ENCODE data around the gene LMO1. TPM values are rescaled to one million over a fixed set of nuclear protein-coding genes. Genes with fewer than 3 reads are reported as not detected.

LMO1 gene
- total RNA-seq, 1 donor from 2014 or later = 0.43 TPM

GRCh38 chr11:8230921-8231847 is 32.5 kb downstream of the LMO1 start:
- Mint-ChIP-seq H3K4me1 (ENCODE audit: low read depth) (no peaks in the 10 kb centered on the region), H3K27me3 (peaks cover 20% of the 10 kb centered on the region), H3K27ac (no peak overlapping the region), H3K36me3 (ENCODE audit: insufficient read depth) (no peaks in the 10 kb centered on the region), H3K9me3 (ENCODE audit: low read depth) (no peaks in the 10 kb centered on the region), H3K4me3 (ENCODE audit: low read depth) (no peak overlapping the region)
- no peak for TF ChIP-seq CTCF (IDR thresholded peaks at IDR 0.05; ENCODE audit: unreplicated experiment)
- no peak for DNase-seq (ENCODE audit: low spot score, unreplicated experiment)

DNA sequence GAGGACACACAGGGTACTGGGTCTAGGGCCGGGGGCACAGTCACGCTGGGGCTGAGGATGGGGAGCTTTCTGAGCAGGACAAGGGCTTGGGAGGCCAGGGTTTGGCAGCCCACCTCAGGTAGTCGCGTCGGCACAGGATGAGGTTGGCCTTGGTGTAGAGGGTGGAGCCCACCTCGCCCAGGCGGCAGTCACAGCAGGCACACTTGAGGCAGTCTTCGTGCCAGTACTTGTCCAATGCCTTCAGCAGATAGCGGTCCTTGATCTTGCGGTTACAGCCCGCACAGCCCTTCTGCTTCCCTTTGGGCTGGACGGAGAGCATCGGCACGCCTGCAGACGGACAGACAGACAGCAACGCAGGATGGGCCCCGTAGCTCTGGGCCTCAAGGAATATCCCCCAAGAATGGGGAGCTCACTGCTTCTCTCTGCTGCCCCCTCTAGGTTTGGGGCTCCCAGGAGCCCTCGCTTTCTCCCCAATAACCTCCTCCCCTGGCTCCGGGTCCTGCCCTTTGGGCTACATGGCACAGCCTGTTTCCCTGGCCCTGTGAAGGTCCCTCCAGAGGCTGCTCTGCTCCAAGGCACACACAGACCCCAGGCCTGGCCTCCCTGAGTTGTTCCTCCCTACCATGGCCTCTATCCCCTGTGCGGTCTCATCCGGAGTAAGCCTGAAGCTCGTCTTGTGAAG is 33.4 kb downstream of the LMO1 start:
- Mint-ChIP-seq H3K9me3 (ENCODE audit: low read depth) (no peaks in the 10 kb centered on the region), H3K27me3 (peaks cover 22% of the 10 kb centered on the region), H3K4me3 (ENCODE audit: low read depth) (no peak overlapping the region), H3K27ac (no peak overlapping the region), H3K36me3 (ENCODE audit: insufficient read depth) (no peaks in the 10 kb centered on the region), H3K4me1 (ENCODE audit: low read depth) (no peaks in the 10 kb centered on the region)
- DNase-seq (ENCODE audit: low spot score, unreplicated experiment) = no peak
- TF ChIP-seq CTCF (IDR thresholded peaks at IDR 0.05; ENCODE audit: unreplicated experiment) = no peak

DNA sequence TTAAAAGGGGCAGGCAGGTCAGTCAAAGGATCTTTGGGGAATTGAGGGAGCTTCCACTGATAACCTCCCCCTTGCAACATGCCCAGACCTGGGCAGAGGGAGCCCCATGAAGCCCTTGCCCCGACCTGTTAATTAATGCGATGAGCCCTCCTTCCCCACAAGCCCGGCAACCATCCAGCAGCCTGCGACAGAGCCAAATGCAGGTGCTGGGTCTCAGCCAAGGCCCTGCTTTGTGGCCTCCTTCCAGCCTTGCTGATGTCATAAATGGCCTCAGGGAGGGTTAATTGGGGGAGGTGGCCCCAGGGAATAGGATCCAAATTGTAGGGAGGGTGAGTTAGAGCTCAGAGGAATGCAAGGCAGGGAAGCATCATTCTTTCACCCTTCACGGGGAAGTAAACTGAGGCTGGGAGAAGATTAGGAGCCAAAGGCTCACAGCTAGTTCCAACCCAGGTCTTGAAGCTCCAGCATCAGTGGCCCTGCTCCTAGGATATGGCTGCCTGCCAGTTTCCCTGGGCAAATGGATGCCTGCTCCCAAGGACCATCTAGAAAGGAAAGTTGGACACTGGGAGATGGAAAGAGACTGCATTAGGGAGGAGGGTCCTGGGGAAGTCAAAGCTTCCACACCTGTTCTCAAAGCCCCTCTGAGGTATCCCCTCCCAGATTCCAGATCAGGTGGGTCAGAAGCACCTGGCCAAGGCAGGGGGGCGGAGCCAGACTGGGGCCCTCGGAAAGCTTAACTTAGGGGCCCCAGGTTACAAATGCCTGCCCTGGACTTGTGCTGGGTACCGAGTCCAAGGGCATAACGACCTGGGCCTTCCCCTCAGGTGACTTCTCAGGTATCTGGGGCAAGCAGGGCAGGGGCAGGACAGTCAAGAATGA is 34.1 kb downstream of the LMO1 start:
- Mint-ChIP-seq H3K27ac (no peak overlapping the region), H3K27me3 (peaks cover 18% of the 10 kb centered on the region), H3K36me3 (ENCODE audit: insufficient read depth) (no peaks in the 10 kb centered on the region), H3K4me1 (ENCODE audit: low read depth) (no peaks in the 10 kb centered on the region), H3K9me3 (ENCODE audit: low read depth) (no peaks in the 10 kb centered on the region), H3K4me3 (ENCODE audit: low read depth) (no peak overlapping the region)
- DNase-seq (ENCODE audit: low spot score, unreplicated experiment) = no peak
- TF ChIP-seq CTCF (IDR thresholded peaks at IDR 0.05; ENCODE audit: unreplicated experiment) = no peak

- H3K4me1 Mint-ChIP-seq (ENCODE audit: low read depth) = no peaks in the 10 kb centered on the region
- H3K27ac Mint-ChIP-seq = no peak overlapping the region
- no peaks in the 10 kb centered on the region for H3K9me3 Mint-ChIP-seq (ENCODE audit: low read depth)
- H3K4me3 Mint-ChIP-seq (ENCODE audit: low read depth) = no peak overlapping the region
- H3K27me3 Mint-ChIP-seq = peaks cover 17% of the 10 kb centered on the region
- no peak for TF ChIP-seq CTCF (IDR thresholded peaks at IDR 0.05; ENCODE audit: unreplicated experiment)
- DNase-seq (ENCODE audit: low spot score, unreplicated experiment) = no peak
- H3K36me3 Mint-ChIP-seq (ENCODE audit: insufficient read depth) = no peaks in the 10 kb centered on the region
Observed at GRCh38 chr11:8228231-8228630, 35.4 kb downstream of the LMO1 start.

Measured in progenitor cell of endocrine pancreas (in vitro differentiated cells).